ENCODE measurements around the gene SLC26A8. TPM values are rescaled to one million over a fixed set of nuclear protein-coding genes. Genes with fewer than 3 reads are reported as not detected.
A peak's percentile ranks its signal among the peaks of the same experiment; 100 is the strongest.

Gene SLC26A8
- total and polyA plus RNA-seq, 2 of the 13 experiments (the other 11 are each of a cell fraction or from before 2014, with no cell fraction given): 0.46 TPM; not detected in 1

DNA sequence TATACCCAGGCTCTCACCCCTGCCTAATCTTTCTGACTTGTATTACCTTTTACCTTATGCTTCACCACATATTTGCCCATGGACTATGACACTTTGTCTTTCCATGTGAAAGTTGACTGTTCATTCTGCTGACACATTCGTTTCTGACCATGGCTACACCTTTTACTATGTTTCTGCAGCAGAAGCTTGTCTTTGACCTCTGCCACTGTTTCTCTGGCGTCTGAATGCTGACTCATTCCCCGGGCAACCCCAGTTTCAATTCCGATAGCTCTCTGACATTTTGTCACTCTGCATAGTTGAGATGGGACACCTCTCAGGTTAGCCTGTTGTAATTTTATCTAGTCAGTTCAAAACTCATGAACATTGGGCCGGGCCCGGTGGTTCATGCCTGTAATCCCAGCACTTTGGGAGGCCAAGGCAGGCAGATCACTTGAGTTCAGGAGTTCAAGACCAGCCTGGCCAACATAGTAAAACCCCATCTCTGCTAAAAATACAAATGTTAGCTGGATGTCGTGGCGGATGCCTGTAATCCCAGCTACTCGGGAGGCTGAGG is 50.7 kb downstream of the SLC26A8 start (continued):
- TF ChIP-seq, protein P1, sequence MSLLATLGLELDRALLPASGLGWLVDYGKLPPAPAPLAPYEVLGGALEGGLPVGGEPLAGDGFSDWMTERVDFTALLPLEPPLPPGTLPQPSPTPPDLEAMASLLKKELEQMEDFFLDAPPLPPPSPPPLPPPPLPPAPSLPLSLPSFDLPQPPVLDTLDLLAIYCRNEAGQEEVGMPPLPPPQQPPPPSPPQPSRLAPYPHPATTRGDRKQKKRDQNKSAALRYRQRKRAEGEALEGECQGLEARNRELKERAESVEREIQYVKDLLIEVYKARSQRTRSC (CRISPR knock-in tag; IDR thresholded peaks at IDR 0.05; ENCODE audit: low read depth): no peak
- TF ChIP-seq, protein P2, sequence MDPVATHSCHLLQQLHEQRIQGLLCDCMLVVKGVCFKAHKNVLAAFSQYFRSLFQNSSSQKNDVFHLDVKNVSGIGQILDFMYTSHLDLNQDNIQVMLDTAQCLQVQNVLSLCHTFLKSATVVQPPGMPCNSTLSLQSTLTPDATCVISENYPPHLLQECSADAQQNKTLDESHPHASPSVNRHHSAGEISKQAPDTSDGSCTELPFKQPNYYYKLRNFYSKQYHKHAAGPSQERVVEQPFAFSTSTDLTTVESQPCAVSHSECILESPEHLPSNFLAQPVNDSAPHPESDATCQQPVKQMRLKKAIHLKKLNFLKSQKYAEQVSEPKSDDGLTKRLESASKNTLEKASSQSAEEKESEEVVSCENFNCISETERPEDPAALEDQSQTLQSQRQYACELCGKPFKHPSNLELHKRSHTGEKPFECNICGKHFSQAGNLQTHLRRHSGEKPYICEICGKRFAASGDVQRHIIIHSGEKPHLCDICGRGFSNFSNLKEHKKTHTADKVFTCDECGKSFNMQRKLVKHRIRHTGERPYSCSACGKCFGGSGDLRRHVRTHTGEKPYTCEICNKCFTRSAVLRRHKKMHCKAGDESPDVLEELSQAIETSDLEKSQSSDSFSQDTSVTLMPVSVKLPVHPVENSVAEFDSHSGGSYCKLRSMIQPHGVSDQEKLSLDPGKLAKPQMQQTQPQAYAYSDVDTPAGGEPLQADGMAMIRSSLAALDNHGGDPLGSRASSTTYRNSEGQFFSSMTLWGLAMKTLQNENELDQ (CRISPR knock-in tag; IDR thresholded peaks at IDR 0.05; ENCODE audit: borderline replicate concordance): no peak
- TF ChIP-seq SAP130 (CRISPR knock-in tag; IDR thresholded peaks at IDR 0.05; ENCODE audit: low read depth) (peak; percentile 98), ZNF468 (CRISPR knock-in tag; IDR thresholded peaks at IDR 0.05) (no peak), XBP1 (CRISPR knock-in tag; IDR thresholded peaks at IDR 0.05) (no peak), ZNF598 (CRISPR knock-in tag; IDR thresholded peaks at IDR 0.05; ENCODE audit: borderline replicate concordance) (peak; percentile 74; the same call in 1 of the 2 replicates), SRF (IDR thresholded peaks at IDR 0.05; ENCODE audit: low read depth, low read length) (no peak), ZNF205 (CRISPR knock-in tag; IDR thresholded peaks at IDR 0.05) (peak; percentile 98), RXRB (CRISPR knock-in tag; IDR thresholded peaks at IDR 0.05; ENCODE audit: borderline replicate concordance) (peak; percentile 99), NFIC (IDR thresholded peaks at IDR 0.05; ENCODE audit: low read length) (0 out of 2 replicates have a peak, but pooled peaks have one; percentile 38), SPEN (CRISPR knock-in tag; IDR thresholded peaks at IDR 0.05; ENCODE audit: low read depth) (peak; percentile 88; the same call in 1 of the 2 replicates), ZSCAN30 (CRISPR knock-in tag; IDR thresholded peaks at IDR 0.05) (no peak), ZNF496 (CRISPR knock-in tag; IDR thresholded peaks at IDR 0.05; ENCODE audit: insufficient replicate concordance) (no peak), NFRKB (IDR thresholded peaks at IDR 0.05) (no peak), NFKBIZ (CRISPR knock-in tag; IDR thresholded peaks at IDR 0.05) (0 out of 2 replicates have a peak, but pooled peaks have one; percentile 23), SMARCE1 (IDR thresholded peaks at IDR 0.05; ENCODE audit: borderline replicate concordance) (no peak), FOSL1 (CRISPR knock-in tag; IDR thresholded peaks at IDR 0.05; ENCODE audit: borderline replicate concordance) (peak; percentile 58; the same call in 1 of the 2 replicates)
- TF ChIP-seq, protein P3, sequence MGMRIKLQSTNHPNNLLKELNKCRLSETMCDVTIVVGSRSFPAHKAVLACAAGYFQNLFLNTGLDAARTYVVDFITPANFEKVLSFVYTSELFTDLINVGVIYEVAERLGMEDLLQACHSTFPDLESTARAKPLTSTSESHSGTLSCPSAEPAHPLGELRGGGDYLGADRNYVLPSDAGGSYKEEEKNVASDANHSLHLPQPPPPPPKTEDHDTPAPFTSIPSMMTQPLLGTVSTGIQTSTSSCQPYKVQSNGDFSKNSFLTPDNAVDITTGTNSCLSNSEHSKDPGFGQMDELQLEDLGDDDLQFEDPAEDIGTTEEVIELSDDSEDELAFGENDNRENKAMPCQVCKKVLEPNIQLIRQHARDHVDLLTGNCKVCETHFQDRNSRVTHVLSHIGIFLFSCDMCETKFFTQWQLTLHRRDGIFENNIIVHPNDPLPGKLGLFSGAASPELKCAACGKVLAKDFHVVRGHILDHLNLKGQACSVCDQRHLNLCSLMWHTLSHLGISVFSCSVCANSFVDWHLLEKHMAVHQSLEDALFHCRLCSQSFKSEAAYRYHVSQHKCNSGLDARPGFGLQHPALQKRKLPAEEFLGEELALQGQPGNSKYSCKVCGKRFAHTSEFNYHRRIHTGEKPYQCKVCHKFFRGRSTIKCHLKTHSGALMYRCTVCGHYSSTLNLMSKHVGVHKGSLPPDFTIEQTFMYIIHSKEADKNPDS (CRISPR knock-in tag; IDR thresholded peaks at IDR 0.05): no peak
- TF ChIP-seq, protein P4, sequence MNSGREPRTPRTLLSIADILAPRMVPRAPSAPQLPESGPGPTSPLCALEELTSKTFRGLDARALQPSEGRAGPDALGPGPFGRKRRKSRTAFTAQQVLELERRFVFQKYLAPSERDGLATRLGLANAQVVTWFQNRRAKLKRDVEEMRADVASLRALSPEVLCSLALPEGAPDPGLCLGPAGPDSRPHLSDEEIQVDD (CRISPR knock-in tag; IDR thresholded peaks at IDR 0.05; ENCODE audit: borderline replicate concordance): 0 out of 2 replicates have a peak, but pooled peaks have one; percentile 40
- TF ChIP-seq, protein P5, sequence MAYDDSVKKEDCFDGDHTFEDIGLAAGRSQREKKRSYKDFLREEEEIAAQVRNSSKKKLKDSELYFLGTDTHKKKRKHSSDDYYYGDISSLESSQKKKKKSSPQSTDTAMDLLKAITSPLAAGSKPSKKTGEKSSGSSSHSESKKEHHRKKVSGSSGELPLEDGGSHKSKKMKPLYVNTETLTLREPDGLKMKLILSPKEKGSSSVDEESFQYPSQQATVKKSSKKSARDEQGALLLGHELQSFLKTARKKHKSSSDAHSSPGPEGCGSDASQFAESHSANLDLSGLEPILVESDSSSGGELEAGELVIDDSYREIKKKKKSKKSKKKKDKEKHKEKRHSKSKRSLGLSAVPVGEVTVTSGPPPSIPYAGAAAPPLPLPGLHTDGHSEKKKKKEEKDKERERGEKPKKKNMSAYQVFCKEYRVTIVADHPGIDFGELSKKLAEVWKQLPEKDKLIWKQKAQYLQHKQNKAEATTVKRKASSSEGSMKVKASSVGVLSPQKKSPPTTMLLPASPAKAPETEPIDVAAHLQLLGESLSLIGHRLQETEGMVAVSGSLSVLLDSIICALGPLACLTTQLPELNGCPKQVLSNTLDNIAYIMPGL (CRISPR knock-in tag; IDR thresholded peaks at IDR 0.05; ENCODE audit: borderline replicate concordance in 1 of 2, low read depth in 1 of 2): peak; percentile 18 to 68; a peak in 1 of 4 replicates
- TF ChIP-seq, protein P6, sequence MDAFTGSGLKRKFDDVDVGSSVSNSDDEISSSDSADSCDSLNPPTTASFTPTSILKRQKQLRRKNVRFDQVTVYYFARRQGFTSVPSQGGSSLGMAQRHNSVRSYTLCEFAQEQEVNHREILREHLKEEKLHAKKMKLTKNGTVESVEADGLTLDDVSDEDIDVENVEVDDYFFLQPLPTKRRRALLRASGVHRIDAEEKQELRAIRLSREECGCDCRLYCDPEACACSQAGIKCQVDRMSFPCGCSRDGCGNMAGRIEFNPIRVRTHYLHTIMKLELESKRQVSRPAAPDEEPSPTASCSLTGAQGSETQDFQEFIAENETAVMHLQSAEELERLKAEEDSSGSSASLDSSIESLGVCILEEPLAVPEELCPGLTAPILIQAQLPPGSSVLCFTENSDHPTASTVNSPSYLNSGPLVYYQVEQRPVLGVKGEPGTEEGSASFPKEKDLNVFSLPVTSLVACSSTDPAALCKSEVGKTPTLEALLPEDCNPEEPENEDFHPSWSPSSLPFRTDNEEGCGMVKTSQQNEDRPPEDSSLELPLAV (CRISPR knock-in tag; conservative IDR thresholded peaks at IDR 0.05; ENCODE audit: low read depth): no peak
